ENCODE measurements around the gene ZNF511.

- TF ChIP-seq CTCF (IDR thresholded peaks at IDR 0.05), result no peak
- TF ChIP-seq POLR2AphosphoS5 (IDR thresholded peaks at IDR 0.05), result no peak
- TF ChIP-seq POLR2A (IDR thresholded peaks at IDR 0.05), result no peak
Observed at GRCh38 chr10:133266056-133266795, 42.5 kb upstream of the ZNF511 start.
